Measurements from ENCODE around the gene GLT1D1.
"Not testable (repeated sequence)": the region's sequence is repeated elsewhere in the genome, so short reads cannot be mapped to it uniquely, and the experiment has no call there.

Gene GLT1D1

GRCh38 chr12:128852885-128853599 is at the start of gene GLT1D1:
Gene GLT1D1, plus strand, starts transcription at chr12:128853478. Its CDS starts 104 bp downstream, at chr12:128853582.
- DNase-seq, result no peak

- DNase-seq, result no peak
Measured at GRCh38 chr12:128803788-128804187, 49.5 kb upstream of the GLT1D1 start.

- no peak for DNase-seq
Measured at GRCh38 chr12:128804762-128805161, 48.5 kb upstream of the GLT1D1 start.

GRCh38 chr12:128805406-128805805 is 47.9 kb upstream of the GLT1D1 start:
- DNase-seq, result not testable (repeated sequence)

- no peak for DNase-seq
Measured at GRCh38 chr12:128806573-128806972, 46.7 kb upstream of the GLT1D1 start.

- no peak for DNase-seq
Measured at GRCh38 chr12:128807161-128807724, 46.0 kb upstream of the GLT1D1 start.

GRCh38 chr12:128808651-128809050 is 44.6 kb upstream of the GLT1D1 start:
- no peak for DNase-seq

GRCh38 chr12:128810182-128811127 is 42.8 kb upstream of the GLT1D1 start:
- DNase-seq, result peak; percentile 74

GRCh38 chr12:128811806-128812205 is 41.5 kb upstream of the GLT1D1 start:
- DNase-seq, result no peak

GRCh38 chr12:128813392-128813791 is 39.9 kb upstream of the GLT1D1 start:
- DNase-seq, result no peak

- DNase-seq, result peak; percentile 53
Measured at GRCh38 chr12:128813883-128814282, 39.4 kb upstream of the GLT1D1 start.

GRCh38 chr12:128814411-128815261 is 38.6 kb upstream of the GLT1D1 start:
- peak; percentile 9 for DNase-seq

GRCh38 chr12:128815779-128816642 is 37.3 kb upstream of the GLT1D1 start:
- peak; percentile 28 for DNase-seq

- no peak for DNase-seq
Measured at GRCh38 chr12:128816643-128816920, 36.7 kb upstream of the GLT1D1 start.

GRCh38 chr12:128817111-128818015 is 35.9 kb upstream of the GLT1D1 start:
- DNase-seq, result peak; percentile 40

- peak; percentile 46 for DNase-seq
Measured at GRCh38 chr12:128818065-128819022, 34.9 kb upstream of the GLT1D1 start.

GRCh38 chr12:128819293-128820144 is 33.8 kb upstream of the GLT1D1 start:
- DNase-seq, result peak; percentile 37

GRCh38 chr12:128820253-128820652 is 33.0 kb upstream of the GLT1D1 start:
- DNase-seq, result no peak

Measured in activated CD8-positive, alpha-beta memory T cell treated with anti-CD3 and anti-CD28 coated beads for 24 hours (primary cell).